ENCODE results near the gene GCNA. TPM values are rescaled to one million over a fixed set of nuclear protein-coding genes. Genes with fewer than 3 reads are reported as not detected.
A peak's percentile ranks its signal among the peaks of the same experiment; 100 is the strongest.

GCNA gene
- polyA plus RNA-seq, 1 donor (not counting 4 experiments of a cell fraction or from before 2014, with no cell fraction given): 1.2 TPM

GRCh38 chrX:71532753-71533425 is 45.3 kb upstream of the GCNA start, which contains the start of gene OGT:
TSS of gene OGT (plus strand) at chrX:71533104. CDS start at chrX:71533300, 196 bp downstream.
- no peaks in the 10 kb centered on the region for H3K9me1 ChIP-seq (ENCODE audit: control insufficient read depth, extremely low read depth, insufficient read depth, low read length)
- no peaks in the 10 kb centered on the region for H3K27me3 ChIP-seq (ENCODE audit: control insufficient read depth, extremely low read depth, insufficient read depth, low read length)
- peaks cover 4% of the 10 kb centered on the region for H3K4me1 ChIP-seq (ENCODE audit: control insufficient read depth, extremely low read depth, insufficient read depth, low read length)
- peak within 1 kb of the TSS; percentile 47 for H3K4me2 ChIP-seq (ENCODE audit: control insufficient read depth, extremely low read depth, insufficient read depth, low read depth, low read length)
- H2AFZ ChIP-seq (ENCODE audit: control insufficient read depth, low read length): peak within 1 kb of the TSS; percentile 68
- peak; percentile 29 for FAIRE-seq
- H3K9ac ChIP-seq (ENCODE audit: control insufficient read depth, extremely low read depth, insufficient read depth, low read length): peak within 1 kb of the TSS; percentile 95
- peaks cover 2 to 3% of the 10 kb centered on the region in 2 experiments for H3K36me3 ChIP-seq (ENCODE audit: control insufficient read depth in 2 of 2, extremely low read depth in 1 of 2, insufficient read depth in 2 of 2, low read length in 2 of 2)
- dilution Hi-C loops (cut with MboI; ENCODE audit: extremely low pct_ligation_motif_present, low sequenced_read_pairs): no loop called here
- peaks cover 6% of the 10 kb centered on the region for H4K20me1 ChIP-seq (ENCODE audit: control insufficient read depth, extremely low read depth, insufficient read depth, low read length)
- H3K79me2 ChIP-seq (ENCODE audit: control insufficient read depth, insufficient read depth, low read length): peaks cover 49% of the 10 kb centered on the region
- DNase-seq (ENCODE audit: low read depth, low spot score): peak; percentile 55
- TF ChIP-seq CTCF (optimal IDR thresholded peaks at IDR 0.05 in 1 of 3, IDR thresholded peaks at IDR 0.05 in 1 of 3, conservative IDR thresholded peaks at IDR 0.05 in 1 of 3; ENCODE audit: extremely low read depth in 1 of 3, insufficient read depth in 2 of 3, low read length in 3 of 3) (no peak), EZH2 (IDR thresholded peaks at IDR 0.05; ENCODE audit: low read length) (no peak)
- peak within 1 kb of the TSS; percentile 64 to 80 (median 80) for H3K4me3 ChIP-seq (ENCODE audit: control insufficient read depth in 2 of 3, extremely low read depth in 1 of 3, insufficient read depth in 2 of 3, low read depth in 1 of 3, low read length in 3 of 3)
- no peaks in the 10 kb centered on the region for H3K9me3 ChIP-seq (ENCODE audit: control insufficient read depth, low read depth, low read length)
- peak within 1 kb of the TSS; percentile 88 for H3K27ac ChIP-seq (ENCODE audit: control insufficient read depth, insufficient read depth, low read length)

- Histone ChIP-seq H3K9ac (ENCODE audit: control insufficient read depth, extremely low read depth, insufficient read depth, low read length) (peak overlapping the region; percentile 95), H3K79me2 (ENCODE audit: control insufficient read depth, insufficient read depth, low read length) (peaks cover 54% of the 10 kb centered on the region), H3K4me3 (ENCODE audit: control insufficient read depth in 2 of 3, extremely low read depth in 1 of 3, insufficient read depth in 2 of 3, low read depth in 1 of 3, low read length in 3 of 3) (peak overlapping the region; percentile 64 to 80 (median 80)), H3K27ac (ENCODE audit: control insufficient read depth, insufficient read depth, low read length) (peak overlapping the region; percentile 88), H3K4me1 (ENCODE audit: control insufficient read depth, extremely low read depth, insufficient read depth, low read length) (peaks cover 4% of the 10 kb centered on the region), H3K4me2 (ENCODE audit: control insufficient read depth, extremely low read depth, insufficient read depth, low read depth, low read length) (no peak overlapping the region), H4K20me1 (ENCODE audit: control insufficient read depth, extremely low read depth, insufficient read depth, low read length) (peaks cover 6% of the 10 kb centered on the region), H3K9me3 (ENCODE audit: control insufficient read depth, low read depth, low read length) (no peaks in the 10 kb centered on the region), H3K36me3 (ENCODE audit: control insufficient read depth in 2 of 2, extremely low read depth in 1 of 2, insufficient read depth in 2 of 2, low read length in 2 of 2) (peaks cover 2 to 4% of the 10 kb centered on the region in 2 experiments), H3K9me1 (ENCODE audit: control insufficient read depth, extremely low read depth, insufficient read depth, low read length) (no peaks in the 10 kb centered on the region), H3K27me3 (ENCODE audit: control insufficient read depth, extremely low read depth, insufficient read depth, low read length) (no peaks in the 10 kb centered on the region), H2AFZ (ENCODE audit: control insufficient read depth, low read length) (peak overlapping the region; percentile 68)
- no peak for FAIRE-seq
- dilution Hi-C loops (cut with MboI; ENCODE audit: extremely low pct_ligation_motif_present, low sequenced_read_pairs): no loop called here
- TF ChIP-seq EZH2 (IDR thresholded peaks at IDR 0.05; ENCODE audit: low read length) (no peak), CTCF (optimal IDR thresholded peaks at IDR 0.05 in 1 of 3, IDR thresholded peaks at IDR 0.05 in 1 of 3, conservative IDR thresholded peaks at IDR 0.05 in 1 of 3; ENCODE audit: extremely low read depth in 1 of 3, insufficient read depth in 2 of 3, low read length in 3 of 3) (no peak)
- DNase-seq (ENCODE audit: low read depth, low spot score): no peak
Observed at GRCh38 chrX:71533516-71533850, 44.8 kb upstream of the GCNA start.

Data from keratinocyte (primary cell).